ENCODE results near the gene P2RX3. TPM values are rescaled to one million over a fixed set of nuclear protein-coding genes. Genes with fewer than 3 reads are reported as not detected.
"Not testable (repeated sequence)": the region's sequence is repeated elsewhere in the genome, so short reads cannot be mapped to it uniquely, and the experiment has no call there.

Gene P2RX3
- total RNA-seq, 1 experiment from 2014 or later, result not detected

DNA sequence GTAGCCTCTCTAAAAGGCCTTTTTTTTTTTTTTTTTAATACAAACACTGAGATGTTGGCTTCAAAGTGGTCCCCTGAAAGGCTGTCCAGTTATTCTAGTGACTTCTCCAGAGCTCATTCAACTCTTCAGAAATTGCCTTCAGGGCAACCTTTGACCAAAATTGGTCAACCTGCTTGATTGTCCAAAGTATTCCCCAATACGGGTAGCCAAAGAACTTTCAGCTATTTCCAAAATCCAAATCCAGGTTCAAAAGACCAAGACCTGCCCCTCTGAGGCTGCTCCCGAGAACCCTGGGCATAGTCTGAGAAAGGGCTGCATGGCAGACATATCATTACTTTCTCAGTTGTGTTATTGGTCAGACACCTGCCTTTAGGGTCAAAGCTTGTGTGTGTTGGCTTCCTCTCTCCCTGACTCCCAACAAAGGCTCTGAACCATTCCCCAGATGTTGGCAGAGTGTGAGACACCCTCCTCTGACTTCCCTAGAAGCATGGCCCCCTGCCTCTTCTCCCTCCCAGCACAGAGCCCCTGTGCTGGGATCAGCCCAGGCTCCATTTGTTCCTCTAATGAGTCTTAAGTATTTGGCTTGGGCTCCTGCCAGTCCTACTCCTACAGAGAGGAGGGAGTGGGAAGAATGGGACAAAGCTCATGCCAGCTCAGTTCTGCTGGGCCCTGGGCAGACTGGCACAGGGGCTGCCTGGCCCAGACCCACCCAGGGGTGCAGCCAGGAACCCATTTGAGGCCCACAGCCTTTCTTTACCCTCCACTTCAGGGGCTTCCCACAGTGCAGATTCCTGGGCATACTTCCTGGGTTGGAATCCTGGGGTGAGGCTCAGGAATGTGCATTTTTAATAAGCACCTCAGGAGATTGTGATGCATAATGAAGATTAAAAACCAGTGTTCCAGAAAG lies 43.7 kb upstream of the P2RX3 start:
- Histone ChIP-seq H2AFZ (no peak overlapping the region), H3F3A (ENCODE audit: insufficient read depth, low read depth) (peaks cover 50% of the 10 kb centered on the region), H4K20me1 (ENCODE audit: insufficient read depth) (no peaks in the 10 kb centered on the region), H3K4me2 (peak overlapping the region; percentile 65), H3K36me3 (ENCODE audit: low read depth) (peaks cover 7% of the 10 kb centered on the region), H3K9me3 (ENCODE audit: insufficient read depth, low read depth) (peaks cover 4% of the 10 kb centered on the region; the same call in 1 of the 2 replicates), H3K4me1 (replicated peaks; ENCODE audit: insufficient read depth) (peaks cover 40% of the 10 kb centered on the region), H3K79me2 (ENCODE audit: low read depth) (no peaks in the 10 kb centered on the region), H3K27ac (peak overlapping the region; percentile 89), H3K27me3 (ENCODE audit: insufficient read depth, low read depth) (no peaks in the 10 kb centered on the region), H3K4me3 (no peak overlapping the region), H3K9me2 (ENCODE audit: insufficient read depth) (no peaks in the 10 kb centered on the region)
- intact Hi-C loops (cut with micrococcal nuclease; ENCODE audit: unreplicated experiment), result loop anchor here (10.0 kb wide), 1 partner anchor 390 kb away; no protein-coding TSS in a partner anchor
- POLR2A ChIA-PET (ENCODE audit: unreplicated experiment), result interaction anchor here (0.6 to 1.0 kb wide), 4 partner anchors 13 to 165 kb away, joined by 3 to 7 read pairs (median 4); no protein-coding TSS in a partner anchor
- peak; percentile 57 to 68 for DNase-seq
- TF ChIP-seq EZH2 (IDR thresholded peaks at IDR 0.05; ENCODE audit: low read depth), result no peak
- TF ChIP-seq, protein P1, sequence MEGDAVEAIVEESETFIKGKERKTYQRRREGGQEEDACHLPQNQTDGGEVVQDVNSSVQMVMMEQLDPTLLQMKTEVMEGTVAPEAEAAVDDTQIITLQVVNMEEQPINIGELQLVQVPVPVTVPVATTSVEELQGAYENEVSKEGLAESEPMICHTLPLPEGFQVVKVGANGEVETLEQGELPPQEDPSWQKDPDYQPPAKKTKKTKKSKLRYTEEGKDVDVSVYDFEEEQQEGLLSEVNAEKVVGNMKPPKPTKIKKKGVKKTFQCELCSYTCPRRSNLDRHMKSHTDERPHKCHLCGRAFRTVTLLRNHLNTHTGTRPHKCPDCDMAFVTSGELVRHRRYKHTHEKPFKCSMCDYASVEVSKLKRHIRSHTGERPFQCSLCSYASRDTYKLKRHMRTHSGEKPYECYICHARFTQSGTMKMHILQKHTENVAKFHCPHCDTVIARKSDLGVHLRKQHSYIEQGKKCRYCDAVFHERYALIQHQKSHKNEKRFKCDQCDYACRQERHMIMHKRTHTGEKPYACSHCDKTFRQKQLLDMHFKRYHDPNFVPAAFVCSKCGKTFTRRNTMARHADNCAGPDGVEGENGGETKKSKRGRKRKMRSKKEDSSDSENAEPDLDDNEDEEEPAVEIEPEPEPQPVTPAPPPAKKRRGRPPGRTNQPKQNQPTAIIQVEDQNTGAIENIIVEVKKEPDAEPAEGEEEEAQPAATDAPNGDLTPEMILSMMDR (conservative IDR thresholded peaks at IDR 0.05), result no peak
- CTCF ChIA-PET, result interaction anchor here (0.7 kb wide), 2 partner anchors 10 to 31 kb away, joined by 7 to 12 read pairs; partner anchors contain the start of gene TNKS1BP1
- BruUV-seq (replicated peaks), result no TSS peak

DNA sequence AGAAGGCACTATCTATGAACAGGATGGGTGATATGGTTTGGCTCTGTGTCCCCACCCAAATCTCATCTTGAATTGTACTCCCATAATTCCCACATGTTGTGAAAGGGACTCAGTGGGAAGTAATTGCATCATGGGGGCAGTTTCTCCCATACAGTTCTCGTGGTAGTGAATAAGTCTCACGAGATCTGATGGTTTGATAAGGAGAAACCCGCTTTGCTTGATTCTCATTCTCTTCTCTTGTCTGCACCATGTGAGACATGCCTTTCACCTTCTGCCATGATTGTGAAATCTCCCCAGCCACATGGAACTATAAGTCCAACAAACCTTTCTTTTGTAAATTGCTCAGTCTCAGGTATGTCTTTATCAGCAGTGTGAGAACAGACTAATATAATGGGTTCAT lies 41.9 kb upstream of the P2RX3 start:
- peak in 1 of 2 experiments; percentile 58 for DNase-seq
- BruUV-seq (replicated peaks); H3K4me3 ChIP-seq; H3K79me2 ChIP-seq (ENCODE audit: low read depth); H3K4me2 ChIP-seq; H4K20me1 ChIP-seq (ENCODE audit: insufficient read depth); H3K9me3 ChIP-seq (ENCODE audit: insufficient read depth, low read depth); CTCF ChIA-PET; H3K9me2 ChIP-seq (ENCODE audit: insufficient read depth); H3K27me3 ChIP-seq (ENCODE audit: insufficient read depth, low read depth); POLR2A ChIA-PET (ENCODE audit: unreplicated experiment); H2AFZ ChIP-seq: not testable (repeated sequence)
- intact Hi-C loops (cut with micrococcal nuclease; ENCODE audit: unreplicated experiment), result loop anchor here (10.0 kb wide), 1 partner anchor 391 kb away; no protein-coding TSS in a partner anchor
- 0 out of 2 replicates have a peak overlapping the region, but pooled peaks have one; percentile 1 for H3K27ac ChIP-seq
- peaks cover 50% of the 10 kb centered on the region for H3F3A ChIP-seq (ENCODE audit: insufficient read depth, low read depth)
- H3K4me1 ChIP-seq (replicated peaks; ENCODE audit: insufficient read depth), result peaks cover 40% of the 10 kb centered on the region
- H3K36me3 ChIP-seq (ENCODE audit: low read depth), result peaks cover 21% of the 10 kb centered on the region

- POLR2A ChIA-PET (ENCODE audit: unreplicated experiment), result no interaction called here
- Histone ChIP-seq H2AFZ (no peak overlapping the region), H3K27ac (no peak overlapping the region), H3K9me3 (ENCODE audit: insufficient read depth, low read depth) (peaks cover 4% of the 10 kb centered on the region; the same call in 1 of the 2 replicates), H4K20me1 (ENCODE audit: insufficient read depth) (no peaks in the 10 kb centered on the region), H3K4me2 (no peak overlapping the region), H3F3A (ENCODE audit: insufficient read depth, low read depth) (peaks cover 46% of the 10 kb centered on the region), H3K4me1 (replicated peaks; ENCODE audit: insufficient read depth) (peaks cover 40% of the 10 kb centered on the region), H3K9me2 (ENCODE audit: insufficient read depth) (no peaks in the 10 kb centered on the region), H3K27me3 (ENCODE audit: insufficient read depth, low read depth) (no peaks in the 10 kb centered on the region), H3K36me3 (ENCODE audit: low read depth) (peaks cover 28% of the 10 kb centered on the region), H3K79me2 (ENCODE audit: low read depth) (no peaks in the 10 kb centered on the region), H3K4me3 (no peak overlapping the region)
- no peak for DNase-seq
- CTCF ChIA-PET, result no interaction called here
- intact Hi-C loops (cut with micrococcal nuclease; ENCODE audit: unreplicated experiment), result loop anchor here (10.0 kb wide), 1 partner anchor 392 kb away; no protein-coding TSS in a partner anchor
- BruUV-seq (replicated peaks), result no TSS peak
- TF ChIP-seq EZH2 (IDR thresholded peaks at IDR 0.05; ENCODE audit: low read depth), result no peak
- TF ChIP-seq, protein P1 (conservative IDR thresholded peaks at IDR 0.05), result no peak
These were observed 40.9 kb upstream of the P2RX3 start for GRCh38 chr11:57297221-57297620.

Data from PC-9 (cell line).